GM12878 (cell line): Measurements from ENCODE around the gene CATSPERZ. TPM values are rescaled to one million over a fixed set of nuclear protein-coding genes. Genes with fewer than 3 reads are reported as not detected.

ENCODE experiments used
- ATAC-seq: fragments of 200-7000 bp; cut with Tn5 transposase; 3 replicates; pipeline ENCODE4 v1.9.1; 2020; ENCODE audit warnings: mild to moderate bottlenecking, moderate library complexity
- BruUV-seq: library from RNA; stranded (reverse); fragments of 400-500 nt; replicated peaks from 2 replicates; lab custom pipeline; 2021; lab: Mats Ljungman, UMichigan
- CTCF ChIA-PET: fragments of 300-600 bp; sonication (Branson Sonifier 250); formaldehyde crosslinking; extraction: SDS; loops from one replicate; lab custom pipeline; 2021; ENCODE audit warnings: inconsistent platforms; lab: Yijun Ruan, JAX
- POLR2A ChIA-PET: fragments of 350-600 bp; formaldehyde crosslinking; extraction: SDS; loops from one replicate; lab custom pipeline; 2021; ENCODE audit warnings: inconsistent platforms; lab: Charles Lee
- RAD21 ChIA-PET: fragments of 300-600 bp; sonication (Branson Sonifier 250); formaldehyde crosslinking; loops from one replicate; lab custom pipeline; 2023; ENCODE audit warnings: antibody characterized with exemption; ENCODE audit not compliant: unreplicated experiment; lab: Charles Lee
- SMC1A ChIA-PET: fragments of 300-600 bp; sonication (Branson Sonifier 250); formaldehyde crosslinking; loops from one replicate; lab custom pipeline; 2023; ENCODE audit not compliant: unreplicated experiment, uncharacterized antibody; lab: Charles Lee
- DNase-seq: peaks from one replicate; pipeline ENCODE4 v3.0.0-alpha.2; 2011; ENCODE audit warnings: low read depth, low spot score
- FAIRE-seq: peaks from 3 replicates; lab custom pipeline; 2011; peaks lifted over from hg19 to GRCh38; lab: Jason Lieb, UNC
- H2AFZ ChIP-seq: 2 replicates; pipeline ENCODE4 v1.6.0; 2011; ENCODE audit warnings: low read depth, low read length, control low read depth; ENCODE audit not compliant: control insufficient read depth
- H3K27ac ChIP-seq: 2 replicates; pipeline ENCODE4 v1.5.1; 2011; ENCODE audit warnings: control low read depth; ENCODE audit not compliant: control insufficient read depth, insufficient read depth
- H3K27me3 ChIP-seq, 2 experiments: replicated peaks in 1 of 2; 2 replicates each; pipeline versions ENCODE4 v1.6.0 to v1.6.1; 2011; ENCODE audit warnings: low read length in 1 of 2; ENCODE audit not compliant: control insufficient read depth in 2 of 2, insufficient read depth in 2 of 2
- H3K36me3 ChIP-seq, 2 experiments: 2 replicates each; pipeline ENCODE4 v1.5.1; 2011; ENCODE audit warnings: low read length in 1 of 2; ENCODE audit not compliant: control insufficient read depth in 2 of 2, insufficient read depth in 2 of 2
- H3K4me1 ChIP-seq: 2 replicates; pipeline ENCODE4 v1.6.1; 2011; ENCODE audit warnings: mild to moderate bottlenecking, low read length, moderate library complexity, mixed read lengths; ENCODE audit not compliant: control insufficient read depth, insufficient read depth
- H3K4me2 ChIP-seq: 2 replicates; pipeline ENCODE4 v1.6.0; 2011; ENCODE audit warnings: control low read depth; ENCODE audit not compliant: control insufficient read depth, insufficient read depth
- H3K4me3 ChIP-seq: fragments of 200-600 bp; sonication (generic); 2 replicates; pipeline ENCODE4 v1.5.1; 2016
- H3K79me2 ChIP-seq: 2 replicates; pipeline ENCODE4 v1.6.0; 2011; ENCODE audit warnings: low read length; ENCODE audit not compliant: control insufficient read depth, insufficient read depth
- H3K9ac ChIP-seq: 2 replicates; pipeline ENCODE4 v1.8.0; 2011; ENCODE audit warnings: low read length, control low read depth, mixed read lengths; ENCODE audit not compliant: control insufficient read depth, insufficient read depth
- H3K9me3 ChIP-seq: replicated peaks from 3 replicates; pipeline ENCODE4 v1.5.1; 2011; ENCODE audit warnings: mild to moderate bottlenecking, low read length; ENCODE audit not compliant: control insufficient read depth, insufficient read depth
- H4K20me1 ChIP-seq: 2 replicates; pipeline ENCODE4 v1.6.0; 2011; ENCODE audit not compliant: control insufficient read depth, insufficient read depth
- POLR2A ChIP-seq: IDR thresholded peaks from 2 replicates; pipeline ENCODE4 v1.6.1; 2011; ENCODE audit warnings: low read depth, mild to moderate bottlenecking, low read length
- SMAD5 ChIP-seq: IDR thresholded peaks from 2 replicates; pipeline ENCODE4 v1.6.1; 2016; ENCODE audit warnings: antibody characterized with exemption, low read depth
- SMC3 ChIP-seq: IDR thresholded peaks from 2 replicates; pipeline ENCODE4 v1.6.1; 2011; ENCODE audit warnings: low read length, improper control_type of control experiment, borderline replicate concordance
- WGBS: methylation state at CpG from one replicate; pipeline ENCODE4 v1.1.6; 2016; ENCODE audit warnings: low lambda C conversion rate; ENCODE audit not compliant: insufficient replicate concordance, insufficient coverage; ENCODE audit errors: missing lambda C conversion rate; 5-methylcytosine and 5-hydroxymethylcytosine counted together
- in situ Hi-C: fragments of 300-500 bp; cut with MboI; formaldehyde crosslinking; loops from 9 replicates; pipeline ENCODE4 v1.14.3; 2018; ENCODE audit warnings: mixed read lengths
- intact Hi-C: fragments of 100-400 bp; cut with micrococcal nuclease; formaldehyde crosslinking; loops from one replicate; pipeline ENCODE4 v1.14.2; 2022; ENCODE audit not compliant: unreplicated experiment
- polyA plus RNA-seq, 11 experiments: library from polyadenylated mRNA; depleted of rRNA in 4 of 11; unstranded in 6 of 11; stranded (reverse) in 5 of 11; fragments of >200 nt; fragmentation: Nextera tagmentation in 4 of 11; fragmentation: Illumina TruSeq in 1 of 11; extraction: Ambion mirVana in 4 of 11; extraction: Trizol in 1 of 11; gene quantifications; 1 replicate in 1 of 11; 2 replicates in 10 of 11; pipeline versions ENCODE4 v1.2.1 to v1.2.3, GENCODE V29; 2011 to 2016; ENCODE audit warnings: inconsistent platforms in 2 of 11, missing spikeins in 2 of 11, low read depth in 1 of 11
- total RNA-seq, 4 experiments: library from RNA; depleted of rRNA in 3 of 4; stranded (reverse); fragments of >200 nt in 3 of 4; fragmentation: Illumina TruSeq in 1 of 4; extraction: Trizol in 1 of 4; gene quantifications; 2 replicates each; pipeline versions ENCODE4 v1.2.1 to v1.2.3, GENCODE V29; 2013 to 2021

The CATSPERZ gene
- total and polyA plus RNA-seq, 10 of the 15 experiments (the other 5 are each of a cell fraction or from before 2014, with no cell fraction given): 0.12 to 0.31 TPM; not detected in 8

GRCh38 chr11:64352099-64352994 is 52.2 kb downstream of the CATSPERZ start:
- Histone ChIP-seq H3K9ac (no peak overlapping the region), H2AFZ (no peak overlapping the region), H3K9me3 (no peaks in the 10 kb centered on the region), H3K27ac (no peak overlapping the region), H3K36me3 (peaks cover 0 to 6% of the 10 kb centered on the region in 2 experiments; a peak in 2 of 4 replicates), H4K20me1 (no peaks in the 10 kb centered on the region), H3K4me2 (no peak overlapping the region), H3K4me3 (no peak overlapping the region), H3K27me3 (no peaks in the 10 kb centered on the region), H3K79me2 (no peaks in the 10 kb centered on the region), H3K4me1 (no peaks in the 10 kb centered on the region)
- no peak for DNase-seq
- ATAC-seq: no peak
- in situ Hi-C loops (no loop called here), intact Hi-C loops (no loop called here)
- ChIA-PET SMC1A (interaction anchor here (0.9 to 1.3 kb wide), 3 partner anchors 9 to 48 kb away, joined by 3 read pairs; partner anchors contain the start of genes PRDX5 and TRMT112), RAD21 (interaction anchor here (1.0 to 9.7 kb wide), 3 partner anchors 11 to 47 kb away, joined by 3 to 176 read pairs (median 53); partner anchors contain the start of genes CCDC88B, ESRRA, PRDX5 and TRMT112), POLR2A (interaction anchor here (0.6 to 1.4 kb wide), 5 partner anchors 12 to 550 kb away, joined by 3 to 7 read pairs (median 4); partner anchors contain the start of genes PRDX5 and TRMT112), CTCF (interaction anchor here (1.1 to 7.3 kb wide), 7 partner anchors 12 to 337 kb away, joined by 3 to 143 read pairs (median 4); partner anchors contain the start of genes CATSPERZ, CCDC88B, ESRRA and FERMT3)
- WGBS: 88% methylated on average over 31 of the region's 33 CpGs
- no peak for FAIRE-seq
- no TSS peak for BruUV-seq
- TF ChIP-seq SMC3: no peak
- TF ChIP-seq POLR2A: 0 out of 2 replicates have a peak, but pooled peaks have one; percentile 0
- no peak for TF ChIP-seq SMAD5
